A673 (cell line): ENCODE data around the gene CCDC30. TPM values are rescaled to one million over a fixed set of nuclear protein-coding genes. Genes with fewer than 3 reads are reported as not detected.

ENCODE experiments used
- BruUV-seq: library from RNA; stranded (reverse); fragments of 400-500 nt; replicated peaks from 2 replicates; lab custom pipeline; 2021; lab: Mats Ljungman, UMichigan
- CTCF ChIA-PET: fragments of 300-600 bp; sonication (Branson Sonifier 250); formaldehyde crosslinking; loops from one replicate; lab custom pipeline; 2022; ENCODE audit warnings: antibody characterized with exemption; lab: Charles Lee
- POLR2A ChIA-PET: fragments of 300-600 bp; sonication (Branson Sonifier 250); formaldehyde crosslinking; loops from one replicate; lab custom pipeline; 2022; ENCODE audit warnings: antibody characterized with exemption; ENCODE audit not compliant: low non-redundant PET; lab: Charles Lee
- DNase-seq: peaks from one replicate; pipeline ENCODE4 v3.0.0-alpha.2; 2015; ENCODE audit warnings: low spot score
- H3K27ac ChIP-seq: fragments of 200-600 bp; sonication (generic); 2 replicates; pipeline ENCODE4 v1.5.1; 2016; ENCODE audit warnings: mixed run types, low read depth, mild to moderate bottlenecking, mixed read lengths, antibody characterized with exemption, low read length; ENCODE audit not compliant: poor library complexity, severe bottlenecking
- H3K27me3 ChIP-seq: fragments of 200-600 bp; sonication (generic); replicated peaks from 2 replicates; pipeline ENCODE4 v1.6.1; 2017; ENCODE audit warnings: mixed run types, low read depth, mild to moderate bottlenecking, mixed read lengths, antibody characterized with exemption, low read length; ENCODE audit not compliant: insufficient read depth, poor library complexity
- H3K36me3 ChIP-seq: fragments of 200-600 bp; sonication (generic); 2 replicates; pipeline ENCODE4 v1.6.1; 2016; ENCODE audit warnings: mixed run types, mild to moderate bottlenecking, mixed read lengths, antibody characterized with exemption, low read length; ENCODE audit not compliant: insufficient read depth, poor library complexity, severe bottlenecking
- H3K4me1 ChIP-seq: fragments of 200-600 bp; sonication (generic); 2 replicates; pipeline ENCODE4 v1.6.1; 2017; ENCODE audit warnings: mixed run types, mild to moderate bottlenecking, mixed read lengths, antibody characterized with exemption, low read length; ENCODE audit not compliant: insufficient read depth, poor library complexity, severe bottlenecking
- H3K4me3 ChIP-seq: fragments of 200-600 bp; sonication (generic); 2 replicates; pipeline ENCODE4 v1.5.1; 2016; ENCODE audit warnings: low read depth, mixed run types, mild to moderate bottlenecking, mixed read lengths, low read length; ENCODE audit not compliant: poor library complexity, severe bottlenecking
- H3K9me3 ChIP-seq: fragments of 200-600 bp; sonication (generic); 2 replicates; pipeline ENCODE4 v1.6.1; 2016; ENCODE audit warnings: mixed run types, low read depth, mild to moderate bottlenecking, mixed read lengths, antibody characterized with exemption, low read length; ENCODE audit not compliant: poor library complexity, severe bottlenecking
- CTCF ChIP-seq: fragments of 300-800, 200-600 bp; sonication (generic); conservative IDR thresholded peaks from 2 replicates; pipeline ENCODE4 v1.5.1; 2017; ENCODE audit warnings: low read depth, mild to moderate bottlenecking, antibody characterized with exemption, low read length, moderate library complexity, mixed read lengths
- EZH2 ChIP-seq: fragments of 200-600 bp; sonication (generic); IDR thresholded peaks from 2 replicates; pipeline ENCODE4 v1.6.1; 2017; ENCODE audit warnings: borderline replicate concordance, low read depth, mild to moderate bottlenecking, mixed read lengths, antibody characterized with exemption, low read length; ENCODE audit not compliant: poor library complexity, severe bottlenecking
- intact Hi-C: fragments of 100-400 bp; cut with micrococcal nuclease; formaldehyde crosslinking; loops from one replicate; pipeline ENCODE4 v1.10.0; 2022; ENCODE audit not compliant: unreplicated experiment
- total RNA-seq: library from RNA; stranded (reverse); gene quantifications from 2 replicates; pipeline ENCODE4 v1.2.3, GENCODE V29; 2021

The CCDC30 gene
- total RNA-seq, 1 experiment from 2014 or later, result 4.8 TPM

- Histone ChIP-seq H3K4me3 (no peak overlapping the region), H3K9me3 (no peaks in the 10 kb centered on the region), H3K4me1 (peaks cover 5% of the 10 kb centered on the region), H3K36me3 (peaks cover 32% of the 10 kb centered on the region), H3K27me3 (no peaks in the 10 kb centered on the region), H3K27ac (no peak overlapping the region)
- no peak for TF ChIP-seq EZH2
- TF ChIP-seq CTCF, result no peak
- POLR2A ChIA-PET, result no interaction called here
- CTCF ChIA-PET, result no interaction called here
- intact Hi-C loops, result no loop called here
- BruUV-seq, result no TSS peak
- no peak for DNase-seq
Observed at GRCh38 chr1:42679364-42679983, 216.4 kb downstream of the CCDC30 start.

- H3K4me1 ChIP-seq, result peaks cover 8% of the 10 kb centered on the region
- H3K27ac ChIP-seq, result peak overlapping the region; percentile 6
- no peaks in the 10 kb centered on the region for H3K9me3 ChIP-seq
- TF ChIP-seq CTCF, result no peak
- TF ChIP-seq EZH2, result no peak
- H3K27me3 ChIP-seq, result no peaks in the 10 kb centered on the region
- CTCF ChIA-PET, result no interaction called here
- no peak for DNase-seq
- H3K36me3 ChIP-seq, result peaks cover 32% of the 10 kb centered on the region
- no TSS peak for BruUV-seq
- H3K4me3 ChIP-seq, result no peak overlapping the region
- POLR2A ChIA-PET, result no interaction called here
- intact Hi-C loops, result no loop called here
Observed at GRCh38 chr1:42680055-42680454, 217.0 kb downstream of the CCDC30 start.

GRCh38 chr1:42680921-42681683, 218.0 kb downstream of the CCDC30 start:
- no peaks in the 10 kb centered on the region for H3K27me3 ChIP-seq
- BruUV-seq, result TSS peak; percentile 91
- ChIA-PET CTCF (interaction anchor here (0.5 kb wide), 1 partner anchor 85 kb away, joined by 8 read pairs; no protein-coding TSS in a partner anchor), POLR2A (interaction anchor here (0.6 kb wide), 1 partner anchor 10 kb away, joined by 4 read pairs; no protein-coding TSS in a partner anchor)
- peak overlapping the region; percentile 93 for H3K27ac ChIP-seq
- H3K4me3 ChIP-seq, result peak overlapping the region; percentile 79
- peaks cover 34% of the 10 kb centered on the region for H3K36me3 ChIP-seq
- H3K9me3 ChIP-seq, result no peaks in the 10 kb centered on the region
- no peak for TF ChIP-seq EZH2
- no peak for TF ChIP-seq CTCF
- DNase-seq, result peak; percentile 38
- intact Hi-C loops, result no loop called here
- peaks cover 18% of the 10 kb centered on the region for H3K4me1 ChIP-seq
